OCI-LY1 (cell line): ENCODE results near the gene PTGS1.
"Not testable (repeated sequence)": the region's sequence is repeated elsewhere in the genome, so short reads cannot be mapped to it uniquely, and the experiment has no call there.

Experiments used
- H2AFZ ChIP-seq: fragments of 200-600 bp; sonication (generic), shearing (Covaris generic); 2 replicates; pipeline ENCODE4 v1.6.0; 2014; ENCODE audit warnings: antibody characterized with exemption, mild to moderate bottlenecking, low read length
- H3F3A ChIP-seq: fragments of 200-600 bp; sonication (generic), shearing (Covaris generic); 2 replicates; pipeline ENCODE4 v1.6.0; 2014; ENCODE audit warnings: mild to moderate bottlenecking, antibody characterized with exemption, low read length, moderate library complexity; ENCODE audit not compliant: insufficient read depth
- H3K27ac ChIP-seq: fragments of 200-600 bp; sonication (generic); 2 replicates; pipeline ENCODE4 v1.5.1; 2014; ENCODE audit warnings: low read length, mixed run types, mild to moderate bottlenecking, low read depth; ENCODE audit not compliant: poor library complexity, severe bottlenecking
- H3K27me3 ChIP-seq: fragments of 200-600 bp; sonication (generic); 2 replicates; pipeline ENCODE4 v1.6.0; 2014; ENCODE audit warnings: antibody characterized with exemption, mild to moderate bottlenecking, low read length, moderate library complexity; ENCODE audit not compliant: insufficient read depth
- H3K36me3 ChIP-seq: fragments of 200-600 bp; sonication (generic); 2 replicates; pipeline ENCODE4 v1.6.1; 2014; ENCODE audit warnings: mild to moderate bottlenecking, antibody characterized with exemption, low read length, moderate library complexity, mixed read lengths; ENCODE audit not compliant: insufficient read depth
- H3K4me1 ChIP-seq: fragments of 200-600 bp; sonication (generic); 2 replicates; pipeline ENCODE4 v1.5.1; 2014; ENCODE audit warnings: mild to moderate bottlenecking, low read length, moderate library complexity; ENCODE audit not compliant: insufficient read depth, severe bottlenecking
- H3K4me2 ChIP-seq: fragments of 200-600 bp; sonication (generic), shearing (Covaris generic); 2 replicates; pipeline ENCODE4 v1.6.1; 2014; ENCODE audit warnings: low read length
- H3K4me3 ChIP-seq: fragments of 200-600 bp; sonication (generic); 2 replicates; pipeline ENCODE4 v1.5.1; 2014; ENCODE audit warnings: low read length, low read depth, mild to moderate bottlenecking, mixed read lengths; ENCODE audit not compliant: poor library complexity, severe bottlenecking
- H3K79me2 ChIP-seq: fragments of 200-600 bp; shearing (Covaris generic); 2 replicates; pipeline ENCODE4 v1.6.1; 2016; ENCODE audit warnings: mixed run types, low read length, mixed read lengths; ENCODE audit not compliant: insufficient read depth
- H3K9ac ChIP-seq: fragments of 200-600 bp; sonication (generic), shearing (Covaris generic); 2 replicates; pipeline ENCODE4 v1.6.1; 2014; ENCODE audit warnings: mild to moderate bottlenecking, low read length, mixed read lengths
- H3K9me2 ChIP-seq: fragments of 200-600 bp; sonication (generic), shearing (Covaris generic); 2 replicates; pipeline ENCODE4 v1.6.1; 2014; ENCODE audit warnings: low read depth, mild to moderate bottlenecking, low read length, mixed read lengths
- H3K9me3 ChIP-seq: fragments of 200-600 bp; shearing (Covaris generic); 2 replicates; pipeline ENCODE4 v1.6.1; 2014; ENCODE audit warnings: low read length, mixed read lengths
- H4K20me1 ChIP-seq: fragments of 200-600 bp; sonication (generic), shearing (Covaris generic); 2 replicates; pipeline ENCODE4 v1.6.0; 2016; ENCODE audit warnings: mild to moderate bottlenecking, low read length; ENCODE audit not compliant: insufficient read depth
- EZH2 ChIP-seq: fragments of 200-600 bp; sonication (generic), shearing (Covaris generic); IDR thresholded peaks from 2 replicates; pipeline ENCODE4 v1.8.0; 2017; ENCODE audit warnings: borderline replicate concordance, mixed run types, mild to moderate bottlenecking, antibody characterized with exemption, low read length, moderate library complexity, mixed read lengths
- TF ChIP-seq, protein P1 (sequence below): fragments of 200-600 bp; sonication (generic), shearing (Covaris generic); IDR thresholded peaks from 2 replicates; pipeline ENCODE4 v1.5.1; 2017; ENCODE audit warnings: mild to moderate bottlenecking, antibody characterized with exemption, low read length, moderate library complexity, mixed read lengths

The PTGS1 gene

DNA sequence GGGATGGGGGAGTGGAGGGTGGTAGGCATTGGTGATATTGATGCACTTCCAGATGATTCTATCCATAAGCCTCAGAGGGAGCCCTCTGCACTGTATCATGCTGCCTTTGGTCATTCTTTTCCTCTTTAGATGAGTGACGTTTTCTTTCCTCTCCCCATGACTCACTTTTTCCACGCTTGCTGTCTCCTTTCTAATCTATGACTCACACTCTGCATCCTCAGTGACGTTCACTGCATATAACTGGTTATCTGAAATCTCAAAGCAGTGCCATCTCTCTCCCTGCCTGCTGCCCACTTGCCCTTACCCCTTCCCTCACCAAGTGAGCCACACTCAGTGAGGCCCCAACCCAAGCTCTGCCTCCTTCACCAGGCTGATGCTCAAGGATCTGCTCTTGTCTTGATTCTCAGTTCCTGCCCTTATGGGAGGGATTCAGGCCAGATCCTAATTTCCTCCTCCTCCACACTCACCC lies 31.6 kb downstream of the PTGS1 start:
- Histone ChIP-seq H3K27ac (no peak overlapping the region), H3K36me3 (no peaks in the 10 kb centered on the region), H3K4me1 (no peaks in the 10 kb centered on the region), H3K4me3 (no peak overlapping the region), H3K4me2 (no peak overlapping the region), H3K79me2 (no peaks in the 10 kb centered on the region), H3K27me3 (no peaks in the 10 kb centered on the region; the same call in 1 of the 2 replicates), H3K9ac (no peak overlapping the region), H4K20me1 (no peaks in the 10 kb centered on the region), H3K9me2 (no peaks in the 10 kb centered on the region), H3F3A (no peaks in the 10 kb centered on the region), H2AFZ (no peak overlapping the region), H3K9me3 (no peaks in the 10 kb centered on the region)
- TF ChIP-seq, protein P1, sequence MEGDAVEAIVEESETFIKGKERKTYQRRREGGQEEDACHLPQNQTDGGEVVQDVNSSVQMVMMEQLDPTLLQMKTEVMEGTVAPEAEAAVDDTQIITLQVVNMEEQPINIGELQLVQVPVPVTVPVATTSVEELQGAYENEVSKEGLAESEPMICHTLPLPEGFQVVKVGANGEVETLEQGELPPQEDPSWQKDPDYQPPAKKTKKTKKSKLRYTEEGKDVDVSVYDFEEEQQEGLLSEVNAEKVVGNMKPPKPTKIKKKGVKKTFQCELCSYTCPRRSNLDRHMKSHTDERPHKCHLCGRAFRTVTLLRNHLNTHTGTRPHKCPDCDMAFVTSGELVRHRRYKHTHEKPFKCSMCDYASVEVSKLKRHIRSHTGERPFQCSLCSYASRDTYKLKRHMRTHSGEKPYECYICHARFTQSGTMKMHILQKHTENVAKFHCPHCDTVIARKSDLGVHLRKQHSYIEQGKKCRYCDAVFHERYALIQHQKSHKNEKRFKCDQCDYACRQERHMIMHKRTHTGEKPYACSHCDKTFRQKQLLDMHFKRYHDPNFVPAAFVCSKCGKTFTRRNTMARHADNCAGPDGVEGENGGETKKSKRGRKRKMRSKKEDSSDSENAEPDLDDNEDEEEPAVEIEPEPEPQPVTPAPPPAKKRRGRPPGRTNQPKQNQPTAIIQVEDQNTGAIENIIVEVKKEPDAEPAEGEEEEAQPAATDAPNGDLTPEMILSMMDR: no peak
- no peak for TF ChIP-seq EZH2

DNA sequence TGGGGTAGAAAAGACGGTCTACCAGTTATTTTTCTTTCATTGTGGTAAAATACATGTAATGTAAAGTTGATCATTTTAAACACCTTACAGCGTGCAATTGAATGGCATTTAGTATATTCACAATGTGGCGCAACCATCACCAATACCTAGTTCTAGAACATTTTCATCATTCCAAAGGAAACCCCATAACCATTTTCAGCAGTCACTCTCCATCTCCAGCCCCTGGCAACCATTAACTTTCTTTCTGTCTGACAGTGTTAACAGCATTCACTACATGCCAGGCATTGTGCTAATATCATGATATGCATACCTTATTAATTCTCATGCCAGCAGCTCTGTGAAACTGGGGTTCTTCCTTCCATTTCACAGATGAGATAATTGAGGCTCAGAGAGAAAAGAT lies 32.0 kb downstream of the PTGS1 start:
- no peaks in the 10 kb centered on the region for H3K36me3 ChIP-seq
- no peaks in the 10 kb centered on the region for H3K79me2 ChIP-seq
- no peak overlapping the region for H3K9ac ChIP-seq
- TF ChIP-seq EZH2: no peak
- TF ChIP-seq, protein P1: no peak
- H3K4me3 ChIP-seq: no peak overlapping the region
- no peaks in the 10 kb centered on the region for H3K4me1 ChIP-seq
- H3K4me2 ChIP-seq: no peak overlapping the region
- H3K9me3 ChIP-seq: no peaks in the 10 kb centered on the region
- H2AFZ ChIP-seq: no peak overlapping the region
- H4K20me1 ChIP-seq: no peaks in the 10 kb centered on the region
- no peaks in the 10 kb centered on the region; the same call in 1 of the 2 replicates for H3K27me3 ChIP-seq
- no peak overlapping the region for H3K27ac ChIP-seq
- H3F3A ChIP-seq: no peaks in the 10 kb centered on the region
- H3K9me2 ChIP-seq: no peaks in the 10 kb centered on the region

DNA sequence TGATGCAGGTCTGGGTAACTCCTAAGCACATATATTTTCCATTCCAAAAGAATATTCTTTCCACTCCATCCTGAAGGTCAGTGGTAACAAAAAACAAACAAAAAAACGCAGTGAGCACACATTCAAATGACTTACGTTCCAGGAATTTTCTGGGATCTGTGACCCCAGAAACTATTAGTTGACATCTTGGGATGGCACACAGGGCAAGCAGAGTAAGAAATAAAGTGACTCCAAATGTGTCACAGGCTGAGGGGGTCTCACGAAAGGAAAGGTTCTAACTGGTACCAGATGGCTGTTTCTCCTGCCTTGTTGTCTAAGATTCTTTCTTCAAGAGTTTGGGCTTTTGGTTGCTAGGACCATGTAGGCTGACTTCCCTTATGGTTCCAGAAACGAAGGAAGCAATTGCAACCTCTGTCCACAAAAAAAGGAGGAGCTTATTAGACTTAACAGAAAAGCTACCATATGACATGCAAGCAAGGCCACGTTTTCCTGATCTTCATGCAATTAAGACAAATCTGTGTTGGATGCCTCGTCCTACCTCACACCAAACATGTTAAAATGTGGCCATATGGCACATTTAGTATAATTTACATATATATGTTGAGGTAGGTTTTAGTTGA lies 32.7 kb downstream of the PTGS1 start:
- Histone ChIP-seq H4K20me1 (no peaks in the 10 kb centered on the region), H3F3A (no peaks in the 10 kb centered on the region), H3K36me3 (no peaks in the 10 kb centered on the region), H3K9ac (no peak overlapping the region), H3K4me2 (no peak overlapping the region), H3K9me2 (no peaks in the 10 kb centered on the region), H3K27me3 (no peaks in the 10 kb centered on the region), H3K79me2 (no peaks in the 10 kb centered on the region), H2AFZ (no peak overlapping the region), H3K27ac (no peak overlapping the region), H3K9me3 (no peaks in the 10 kb centered on the region), H3K4me3 (no peak overlapping the region), H3K4me1 (no peaks in the 10 kb centered on the region)
- TF ChIP-seq, protein P1: no peak
- TF ChIP-seq EZH2: no peak

DNA sequence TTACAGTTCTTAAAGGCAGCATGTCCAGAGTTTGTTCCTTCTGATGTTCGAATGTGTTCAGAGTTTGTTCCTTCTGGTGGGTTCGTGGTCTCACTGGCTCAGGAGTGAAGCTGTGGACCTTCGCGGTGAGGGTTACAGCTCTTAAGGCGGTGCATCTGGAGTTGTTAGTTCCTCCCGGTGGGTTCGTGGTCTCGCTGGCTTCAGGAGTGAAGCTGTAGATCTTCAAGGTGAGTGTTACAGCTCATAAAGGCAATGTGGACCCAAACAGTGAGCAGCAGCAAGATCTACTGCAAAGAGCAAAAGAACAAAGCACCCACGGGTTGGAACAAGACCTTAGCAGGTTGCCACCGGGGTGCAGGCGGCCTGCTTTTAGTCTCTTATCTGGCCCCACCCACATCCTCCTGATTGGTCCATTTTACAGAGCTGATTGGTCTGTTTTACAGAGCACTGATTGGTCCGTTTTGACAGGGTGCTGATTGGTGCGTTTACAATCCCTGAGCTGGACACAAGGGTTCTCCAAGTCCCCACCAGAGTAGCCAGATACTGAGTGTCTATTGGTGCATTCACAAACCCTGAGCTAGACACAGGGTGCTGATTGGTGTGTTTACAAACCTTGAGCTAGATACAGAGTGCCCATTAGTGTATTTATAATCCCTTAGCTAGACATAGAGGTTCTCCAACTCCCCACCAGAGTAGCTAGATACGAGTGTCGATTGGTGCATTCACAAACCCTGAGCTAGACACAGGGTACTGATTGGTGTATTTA lies 34.7 kb downstream of the PTGS1 start:
- H3F3A ChIP-seq, H3K79me2 ChIP-seq, H3K9ac ChIP-seq, H3K4me3 ChIP-seq, H4K20me1 ChIP-seq, H3K27ac ChIP-seq, H3K9me2 ChIP-seq, H2AFZ ChIP-seq, H3K4me1 ChIP-seq, H3K36me3 ChIP-seq, H3K27me3 ChIP-seq, H3K9me3 ChIP-seq, H3K4me2 ChIP-seq: not testable (repeated sequence)
